NT2/D1 (cell line): ENCODE measurements around the gene DNAAF1.

Source experiments
- DNase-seq: peaks from one replicate; pipeline ENCODE4 v3.0.0-alpha.2; 2011; ENCODE audit warnings: low read depth, low spot score
- H3K27me3 ChIP-seq: 2 replicates; pipeline ENCODE4 v1.6.0; 2011; ENCODE audit warnings: mild to moderate bottlenecking; ENCODE audit not compliant: insufficient read length, insufficient read depth
- H3K36me3 ChIP-seq: 2 replicates; pipeline ENCODE4 v1.6.1; 2011; ENCODE audit warnings: mild to moderate bottlenecking, low read length, mixed read lengths; ENCODE audit not compliant: insufficient read depth, insufficient read length
- H3K4me1 ChIP-seq: 2 replicates; pipeline ENCODE4 v1.5.1; 2011; ENCODE audit not compliant: insufficient read depth, insufficient read length
- H3K4me3 ChIP-seq: 2 replicates; pipeline ENCODE4 v1.5.1; 2011; ENCODE audit warnings: low read depth; ENCODE audit not compliant: insufficient read length
- H3K9ac ChIP-seq: 2 replicates; pipeline ENCODE4 v1.6.0; 2011; ENCODE audit warnings: low read depth; ENCODE audit not compliant: insufficient read length
- H3K9me3 ChIP-seq: 2 replicates; pipeline ENCODE4 v1.5.1; 2011; ENCODE audit warnings: mild to moderate bottlenecking, low read length; ENCODE audit not compliant: insufficient read depth
- SUZ12 ChIP-seq: IDR thresholded peaks from 2 replicates; pipeline ENCODE4 v1.6.1; 2011; ENCODE audit not compliant: insufficient read length, insufficient read depth; ENCODE audit errors: extremely low read depth
- YY1 ChIP-seq: IDR thresholded peaks from 2 replicates; pipeline ENCODE4 v1.6.1; 2011; ENCODE audit not compliant: insufficient read length, insufficient read depth
- ZNF274 ChIP-seq: IDR thresholded peaks from 2 replicates; pipeline ENCODE4 v1.6.1; 2011; ENCODE audit warnings: mild to moderate bottlenecking, low read depth, low read length

DNAAF1 gene

GRCh38 chr16:84166796-84167695, 21.9 kb downstream of the DNAAF1 start:
- TF ChIP-seq SUZ12: no peak
- TF ChIP-seq ZNF274: no peak
- TF ChIP-seq YY1: no peak
- H3K9ac ChIP-seq: no peak overlapping the region
- peaks cover 9% of the 10 kb centered on the region for H3K4me1 ChIP-seq
- H3K4me3 ChIP-seq: no peak overlapping the region
- H3K36me3 ChIP-seq: no peaks in the 10 kb centered on the region
- DNase-seq: no peak
- no peaks in the 10 kb centered on the region for H3K9me3 ChIP-seq
- no peaks in the 10 kb centered on the region for H3K27me3 ChIP-seq

DNA sequence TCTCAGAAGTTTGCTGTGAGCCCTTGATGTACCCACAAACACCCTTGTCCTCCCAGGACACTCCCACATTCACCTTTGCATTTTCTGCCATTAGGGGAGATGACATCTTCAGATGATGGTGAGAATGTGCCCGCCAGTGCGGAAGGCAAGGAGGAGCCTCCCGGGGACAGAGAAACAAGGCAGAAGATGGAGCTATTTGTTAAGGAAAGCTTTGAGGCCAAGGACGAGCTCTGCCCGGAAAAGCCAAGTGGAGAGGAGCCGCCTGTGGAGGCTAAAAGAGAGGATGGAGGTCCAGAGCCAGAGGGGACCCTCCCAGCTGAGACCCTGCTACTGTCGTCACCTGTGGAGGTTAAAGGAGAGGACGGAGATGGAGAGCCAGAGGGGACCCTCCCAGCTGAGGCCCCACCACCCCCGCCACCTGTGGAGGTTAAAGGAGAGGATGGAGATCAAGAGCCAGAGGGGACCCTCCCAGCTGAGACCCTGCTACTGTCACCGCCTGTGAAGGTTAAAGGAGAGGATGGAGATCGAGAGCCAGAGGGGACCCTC, 24.7 kb downstream of the DNAAF1 start:
- Histone ChIP-seq H3K9me3 (no peaks in the 10 kb centered on the region), H3K4me3 (no peak overlapping the region), H3K36me3 (no peaks in the 10 kb centered on the region), H3K4me1 (peaks cover 9% of the 10 kb centered on the region), H3K27me3 (no peaks in the 10 kb centered on the region), H3K9ac (no peak overlapping the region)
- no peak for TF ChIP-seq ZNF274
- no peak for TF ChIP-seq SUZ12
- no peak for DNase-seq

- DNase-seq: no peak
- H3K27me3 ChIP-seq: no peaks in the 10 kb centered on the region
- TF ChIP-seq YY1 (no peak), SUZ12 (no peak), ZNF274 (no peak)
- H3K9me3 ChIP-seq: no peaks in the 10 kb centered on the region
- H3K4me3 ChIP-seq: no peak overlapping the region
- peaks cover 20% of the 10 kb centered on the region for H3K36me3 ChIP-seq
- peaks cover 26% of the 10 kb centered on the region for H3K4me1 ChIP-seq
- no peak overlapping the region for H3K9ac ChIP-seq
Observed at GRCh38 chr16:84174396-84174795, 29.3 kb downstream of the DNAAF1 start.

- TF ChIP-seq ZNF274 (no peak), YY1 (no peak), SUZ12 (no peak)
- peaks cover 32% of the 10 kb centered on the region for H3K36me3 ChIP-seq
- no peak overlapping the region for H3K4me3 ChIP-seq
- H3K9ac ChIP-seq: peak overlapping the region; percentile 62
- DNase-seq: peak; percentile 43
- H3K9me3 ChIP-seq: no peaks in the 10 kb centered on the region
- peaks cover 26% of the 10 kb centered on the region for H3K4me1 ChIP-seq
- H3K27me3 ChIP-seq: no peaks in the 10 kb centered on the region
Observed at GRCh38 chr16:84175350-84176081, 30.4 kb downstream of the DNAAF1 start.

DNA sequence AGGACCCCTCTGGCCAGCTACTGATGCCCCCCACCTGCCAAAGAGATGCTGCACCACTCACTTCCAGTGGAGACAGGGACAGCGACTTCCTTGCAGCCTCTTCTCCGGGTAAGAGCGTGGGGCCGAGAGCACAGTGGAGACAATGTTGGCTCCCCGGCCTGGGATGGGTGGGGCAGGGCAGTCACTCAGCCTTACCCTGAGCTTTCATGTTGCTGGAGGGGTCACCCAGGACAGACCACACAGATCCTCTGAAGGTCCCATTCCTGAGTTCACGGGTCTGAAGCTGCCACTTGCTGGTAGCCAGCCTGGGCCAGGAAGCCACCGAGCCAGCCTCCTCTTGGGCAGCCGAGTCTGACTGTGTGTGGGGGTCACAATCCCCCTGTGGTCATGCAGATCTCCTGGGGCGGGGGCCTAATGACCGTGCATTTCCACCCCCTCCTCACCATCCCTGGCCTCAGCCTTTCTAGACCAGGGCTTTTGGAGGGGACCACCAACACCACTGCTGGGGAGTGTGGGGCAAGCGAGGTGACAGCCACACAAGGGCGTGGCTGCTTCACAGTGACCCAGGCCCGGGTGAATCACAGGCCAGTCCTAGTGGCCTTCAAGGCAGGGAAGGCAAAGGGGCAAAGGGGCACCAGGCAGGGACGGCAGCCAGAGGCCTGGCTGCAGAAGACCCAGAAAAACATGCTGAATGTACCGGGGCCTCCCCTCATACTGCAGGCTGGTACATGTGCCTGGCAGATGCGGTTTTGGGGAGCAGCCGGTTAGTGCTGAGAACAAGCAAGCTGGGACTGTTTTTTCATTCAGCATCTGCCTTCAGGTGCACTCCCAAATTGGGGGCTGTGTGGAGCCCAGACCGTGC, 31.3 kb downstream of the DNAAF1 start:
- H3K9ac ChIP-seq: peak overlapping the region; percentile 57
- H3K27me3 ChIP-seq: no peaks in the 10 kb centered on the region
- H3K9me3 ChIP-seq: no peaks in the 10 kb centered on the region
- peaks cover 41% of the 10 kb centered on the region for H3K36me3 ChIP-seq
- TF ChIP-seq SUZ12 (no peak), ZNF274 (no peak), YY1 (no peak)
- no peak overlapping the region for H3K4me3 ChIP-seq
- H3K4me1 ChIP-seq: peaks cover 25% of the 10 kb centered on the region
- DNase-seq: no peak

GRCh38 chr16:84177741-84178073, 32.6 kb downstream of the DNAAF1 start:
- Histone ChIP-seq H3K4me1 (peaks cover 24% of the 10 kb centered on the region), H3K27me3 (no peaks in the 10 kb centered on the region), H3K36me3 (peaks cover 53% of the 10 kb centered on the region), H3K4me3 (no peak overlapping the region), H3K9me3 (no peaks in the 10 kb centered on the region), H3K9ac (peak overlapping the region; percentile 4)
- DNase-seq: no peak
- TF ChIP-seq SUZ12 (no peak), YY1 (no peak), ZNF274 (no peak)
